PFSK-1 (cell line): ENCODE measurements around the gene CHCHD10.

ENCODE experiments used
- POLR2AphosphoS5 ChIP-seq: IDR thresholded peaks from 2 replicates; pipeline ENCODE4 v1.6.1; 2012; ENCODE audit warnings: low read depth, mild to moderate bottlenecking, control low read depth, low read length, moderate library complexity
- SIN3A ChIP-seq: IDR thresholded peaks from 2 replicates; pipeline ENCODE4 v1.6.1; 2012; ENCODE audit warnings: mild to moderate bottlenecking, low read length, moderate library complexity, borderline replicate concordance; ENCODE audit not compliant: insufficient read depth

DNA sequence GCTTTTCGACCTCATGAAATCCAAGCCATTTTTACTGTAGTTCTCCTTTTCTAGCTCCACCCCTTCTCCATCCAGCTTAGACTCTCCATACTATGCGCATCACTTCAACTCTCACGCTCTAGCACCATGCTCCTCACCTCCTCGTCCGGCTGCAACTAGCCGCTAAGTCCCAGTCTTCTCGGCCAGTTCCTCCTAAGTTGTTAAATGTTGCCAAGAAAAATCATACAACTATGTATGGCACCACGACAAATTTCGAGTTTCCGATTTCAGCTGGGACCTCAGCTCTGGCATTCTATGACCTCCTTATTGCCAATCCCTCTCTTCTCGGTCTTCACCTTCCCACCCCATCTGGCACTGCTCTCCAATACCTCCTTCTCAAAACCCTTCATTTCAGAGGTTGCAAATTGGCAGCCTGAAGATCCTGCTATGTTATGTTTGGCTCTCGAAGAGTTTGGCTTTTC, 17.9 kb downstream of the CHCHD10 start:
- TF ChIP-seq POLR2AphosphoS5, result no peak
- TF ChIP-seq SIN3A, result no peak
